Activated T-helper 1 cell treated with anti-CD3 and anti-CD28 coated beads, Interleukin-12 subunit alpha, Interleukin-12 subunit beta, Interleukin-2, Interleukin-4 antibody, amounts not matched to agents 30 ng/mL and 10 ng/mL and 1 ng/mL, durations not matched to agents 14 hours and 24 hours and 36 hours (primary cell): Measurements from ENCODE around the gene C1QTNF1. TPM values are rescaled to one million over a fixed set of nuclear protein-coding genes. Genes with fewer than 3 reads are reported as not detected.

Source experiments
- DNase-seq: peaks from one replicate; pipeline ENCODE4 v3.0.0; 2021; ENCODE audit warnings: low spot score
- H3K27ac Mint-ChIP-seq: one replicate; pipeline ENCODE4 v1.8.0; 2021; ENCODE audit warnings: mild to moderate bottlenecking, mixed read lengths
- H3K27me3 Mint-ChIP-seq: one replicate; pipeline ENCODE4 v1.8.0; 2022; ENCODE audit warnings: mild to moderate bottlenecking, moderate library complexity, mixed read lengths; ENCODE audit not compliant: insufficient read depth
- H3K36me3 Mint-ChIP-seq: one replicate; pipeline ENCODE4 v1.8.0; 2021; ENCODE audit warnings: low read depth, mixed read lengths
- H3K4me1 Mint-ChIP-seq: one replicate; pipeline ENCODE4 v1.8.0; 2021; ENCODE audit warnings: low read depth, mixed read lengths
- H3K4me3 Mint-ChIP-seq: one replicate; pipeline ENCODE4 v1.8.0; 2021; ENCODE audit warnings: mild to moderate bottlenecking, moderate library complexity, mixed read lengths
- H3K9me3 Mint-ChIP-seq: one replicate; pipeline ENCODE4 v1.8.0; 2021; ENCODE audit warnings: mixed read lengths
- intact Hi-C: fragments of 100-400 bp; cut with micrococcal nuclease; formaldehyde crosslinking; loops from one replicate; pipeline ENCODE4 v1.15.1; 2024
- total RNA-seq: library from RNA; stranded (reverse); gene quantifications from 2 replicates; pipeline ENCODE4 v1.2.3, GENCODE V29; 2022

The C1QTNF1 gene, protein sequence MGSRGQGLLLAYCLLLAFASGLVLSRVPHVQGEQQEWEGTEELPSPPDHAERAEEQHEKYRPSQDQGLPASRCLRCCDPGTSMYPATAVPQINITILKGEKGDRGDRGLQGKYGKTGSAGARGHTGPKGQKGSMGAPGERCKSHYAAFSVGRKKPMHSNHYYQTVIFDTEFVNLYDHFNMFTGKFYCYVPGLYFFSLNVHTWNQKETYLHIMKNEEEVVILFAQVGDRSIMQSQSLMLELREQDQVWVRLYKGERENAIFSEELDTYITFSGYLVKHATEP
- total RNA-seq = not detected in 2 replicates

DNA sequence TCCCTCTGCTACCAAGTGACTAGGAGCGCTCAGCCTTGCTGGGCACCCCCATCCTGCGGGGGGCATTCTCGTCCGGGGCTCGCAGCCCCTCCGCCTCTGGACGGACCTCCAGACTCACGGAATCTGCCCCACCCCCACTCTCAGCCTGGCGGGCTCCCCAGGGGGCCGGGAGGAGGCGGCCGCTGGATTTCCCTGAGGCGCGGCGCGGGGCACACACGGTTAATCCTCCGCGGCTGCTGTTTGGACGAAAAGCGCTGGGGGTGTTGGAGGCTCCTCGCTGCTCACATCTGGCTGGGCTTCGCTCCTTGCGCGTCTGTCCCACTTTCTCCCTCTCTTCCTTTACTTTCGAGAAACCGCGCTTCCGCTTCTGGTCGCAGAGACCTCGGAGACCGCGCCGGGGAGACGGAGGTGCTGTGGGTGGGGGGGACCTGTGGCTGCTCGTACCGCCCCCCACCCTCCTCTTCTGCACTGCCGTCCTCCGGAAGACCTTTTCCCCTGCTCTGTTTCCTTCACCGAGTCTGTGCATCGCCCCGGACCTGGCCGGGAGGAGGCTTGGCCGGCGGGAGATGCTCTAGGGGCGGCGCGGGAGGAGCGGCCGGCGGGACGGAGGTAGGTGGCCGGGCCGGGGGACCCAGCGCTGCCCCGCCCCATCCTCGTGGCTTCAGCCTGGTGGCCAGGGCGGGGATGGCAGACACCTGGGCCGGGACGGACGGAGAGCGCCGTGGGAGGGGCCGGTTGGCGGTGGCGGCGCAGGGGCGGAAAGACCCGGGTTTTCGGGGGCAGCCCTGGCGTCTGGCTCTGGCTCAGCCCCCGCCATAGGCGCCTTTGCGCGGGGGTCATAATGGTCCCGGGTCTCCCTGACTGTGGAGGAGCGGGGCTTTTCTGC, at the start of gene C1QTNF1:
Gene C1QTNF1, plus strand, starts transcription at position 284 of the 886 bp plus-strand sequence. CDS start 19,800 bp downstream, outside the sequence.
- intact Hi-C loops = no loop called here
- no peaks in the 10 kb centered on the region for H3K36me3 Mint-ChIP-seq
- no peaks in the 10 kb centered on the region for H3K9me3 Mint-ChIP-seq
- peaks cover 53% of the 10 kb centered on the region for H3K27me3 Mint-ChIP-seq
- H3K4me1 Mint-ChIP-seq = peaks cover 4% of the 10 kb centered on the region
- H3K4me3 Mint-ChIP-seq = peak within 1 kb of the TSS; percentile 81
- DNase-seq = no peak
- no peak within 1 kb of the TSS for H3K27ac Mint-ChIP-seq

DNA sequence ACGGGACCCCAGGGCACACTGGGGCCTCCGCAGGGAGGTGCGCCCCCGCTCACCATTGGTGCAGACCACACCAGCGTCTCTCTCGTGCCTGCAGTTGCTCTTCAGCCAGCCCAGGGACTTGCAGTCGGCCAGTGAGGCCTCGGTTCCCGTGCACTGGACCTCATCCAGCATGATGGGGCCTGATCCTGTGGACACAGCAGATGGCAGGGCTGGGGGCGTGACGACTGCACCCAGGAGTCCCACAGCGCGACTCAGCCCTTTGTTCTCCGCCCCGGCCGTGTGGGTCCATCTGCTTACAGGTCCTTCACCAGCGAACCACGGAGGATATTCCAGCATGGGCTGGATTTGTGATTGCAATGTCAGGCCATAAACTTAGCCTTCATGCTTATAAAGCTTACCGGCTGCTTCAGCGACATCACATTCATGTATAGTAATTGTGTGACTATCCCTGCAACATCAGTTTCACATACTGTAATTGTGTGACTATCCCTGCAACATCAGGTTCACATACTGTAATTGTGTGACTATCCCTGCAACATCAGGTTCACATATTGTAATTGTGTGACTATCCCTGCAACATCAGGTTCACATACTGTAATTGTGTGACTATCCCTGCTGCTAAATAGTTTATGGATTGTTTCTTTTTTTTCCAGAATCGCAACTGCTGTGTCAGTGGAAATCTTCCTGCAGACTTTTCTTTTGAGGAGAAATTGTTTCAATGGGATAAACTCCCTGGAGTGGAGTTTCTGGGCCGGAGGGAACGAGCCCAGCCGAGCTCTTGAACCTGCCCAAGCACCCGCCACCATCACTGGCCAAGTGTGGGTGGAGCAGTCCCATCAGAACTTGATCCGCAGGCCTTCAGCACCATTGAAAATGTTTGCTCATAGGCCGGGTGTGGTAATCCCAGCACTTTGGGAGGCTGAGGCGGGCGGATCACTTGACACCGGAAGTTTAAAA, 49.1 kb upstream of the C1QTNF1 start:
- no peak overlapping the region for H3K27ac Mint-ChIP-seq
- DNase-seq = no peak
- no peaks in the 10 kb centered on the region for H3K9me3 Mint-ChIP-seq
- peaks cover 2% of the 10 kb centered on the region for H3K27me3 Mint-ChIP-seq
- no peak overlapping the region for H3K4me3 Mint-ChIP-seq
- H3K4me1 Mint-ChIP-seq = peaks cover 18% of the 10 kb centered on the region
- H3K36me3 Mint-ChIP-seq = peaks cover 19% of the 10 kb centered on the region
- intact Hi-C loops = no loop called here

DNA sequence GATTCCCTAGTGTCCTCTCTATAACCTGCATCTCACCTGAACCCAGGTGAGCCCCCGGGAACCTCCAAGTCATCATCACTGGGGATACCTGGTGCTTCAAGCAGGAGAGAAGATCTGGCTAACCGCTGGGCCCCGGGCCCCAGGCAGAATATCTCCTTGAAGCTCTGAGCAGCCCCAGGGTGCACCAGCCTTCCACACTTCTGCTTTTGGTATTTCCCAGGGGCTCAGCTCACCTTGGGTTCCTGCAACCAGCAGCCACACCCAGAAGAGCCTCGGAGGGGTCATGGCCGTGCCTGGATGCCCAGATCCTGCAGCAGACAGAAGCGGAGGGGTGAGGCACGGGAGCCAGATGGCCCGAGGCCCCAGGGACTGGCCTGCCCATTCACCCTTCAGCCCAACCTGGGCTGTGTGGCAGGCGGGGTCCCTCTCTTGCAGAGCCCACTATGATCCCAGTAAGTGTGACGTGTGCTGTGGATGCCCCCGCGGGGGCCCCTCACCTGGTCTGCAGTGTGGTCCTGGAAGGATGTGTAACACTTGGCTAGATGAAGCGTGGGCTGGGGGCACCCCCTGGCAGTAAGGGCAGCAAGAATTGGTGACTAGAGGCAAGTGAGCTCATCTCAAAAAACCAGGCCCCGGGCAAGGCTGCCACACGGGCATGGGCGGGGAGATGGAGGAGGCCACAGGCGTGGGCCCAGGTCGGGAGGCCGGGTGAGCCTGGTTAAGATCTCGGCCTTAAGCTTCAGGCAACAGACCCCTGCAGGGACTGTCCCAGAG, 46.9 kb upstream of the C1QTNF1 start:
- Mint-ChIP-seq H3K9me3 (no peaks in the 10 kb centered on the region), H3K4me1 (peaks cover 10% of the 10 kb centered on the region), H3K27me3 (no peaks in the 10 kb centered on the region), H3K36me3 (peaks cover 13% of the 10 kb centered on the region), H3K27ac (peak overlapping the region; percentile 65), H3K4me3 (peak overlapping the region; percentile 74)
- DNase-seq = no peak
- intact Hi-C loops = no loop called here

DNA sequence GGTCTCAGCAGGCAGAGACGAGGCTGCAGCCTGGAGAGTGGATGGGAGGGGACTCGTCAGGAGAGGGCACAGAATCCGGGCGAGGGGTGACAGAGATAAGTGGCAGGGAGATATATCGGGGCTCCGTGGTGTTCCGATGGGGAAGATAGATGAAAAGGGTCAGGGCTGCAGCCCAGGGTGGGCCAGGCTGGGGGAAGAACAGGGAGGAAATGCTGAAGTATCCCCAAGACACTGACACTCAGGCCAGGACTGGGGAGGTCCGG, 46.4 kb upstream of the C1QTNF1 start:
- H3K9me3 Mint-ChIP-seq = no peaks in the 10 kb centered on the region
- peak overlapping the region; percentile 65 for H3K27ac Mint-ChIP-seq
- intact Hi-C loops = no loop called here
- peaks cover 10% of the 10 kb centered on the region for H3K4me1 Mint-ChIP-seq
- no peak for DNase-seq
- peak overlapping the region; percentile 74 for H3K4me3 Mint-ChIP-seq
- peaks cover 9% of the 10 kb centered on the region for H3K36me3 Mint-ChIP-seq
- no peaks in the 10 kb centered on the region for H3K27me3 Mint-ChIP-seq

DNA sequence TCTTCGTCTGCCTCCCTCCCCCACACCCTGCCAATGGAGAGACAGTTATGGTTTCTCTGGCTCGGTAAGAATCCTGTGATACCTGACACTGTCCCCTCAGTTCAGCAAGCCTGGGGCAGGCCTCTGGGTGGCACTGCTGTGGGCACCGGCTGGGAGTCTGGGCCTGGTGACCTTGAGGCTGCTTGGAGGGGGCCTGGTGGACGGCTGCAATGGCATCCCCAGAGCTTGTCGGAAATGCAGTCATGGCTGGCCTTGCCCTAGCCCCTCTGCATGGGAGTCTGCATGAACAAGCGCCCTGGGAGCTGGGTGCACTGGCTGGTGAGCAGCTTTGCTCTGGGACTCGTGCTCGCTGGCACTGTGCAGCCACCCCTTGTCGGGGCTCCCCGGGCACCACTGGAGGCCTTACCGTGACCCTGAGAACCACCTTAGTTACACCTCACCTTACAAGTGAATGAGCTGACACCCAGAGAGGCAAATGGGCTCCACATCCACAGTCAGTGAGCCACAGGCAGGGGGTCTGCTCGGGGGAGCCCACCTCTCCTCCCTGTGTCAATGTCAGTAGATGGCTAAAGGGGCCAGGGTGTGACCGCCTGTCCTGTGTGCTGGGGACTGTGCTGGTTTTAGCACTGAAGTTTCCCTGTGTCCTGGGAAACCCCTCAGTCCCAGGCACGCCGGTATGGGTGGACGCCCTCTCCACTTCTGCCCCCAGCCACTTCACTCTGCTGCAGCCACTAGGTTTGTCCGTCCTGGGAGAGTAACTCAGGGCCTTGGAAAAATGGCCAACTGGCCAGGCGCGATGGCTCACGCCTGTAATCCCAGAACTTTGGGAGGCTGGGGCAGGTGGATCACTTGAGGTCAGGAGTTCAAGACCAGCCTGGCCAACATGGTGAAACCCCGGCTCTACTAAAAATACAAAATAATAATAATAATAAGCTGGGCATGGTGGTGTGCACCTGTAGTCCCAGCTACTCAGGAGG, 45.7 kb upstream of the C1QTNF1 start:
- H3K4me1 Mint-ChIP-seq = peaks cover 10% of the 10 kb centered on the region
- H3K4me3 Mint-ChIP-seq = peak overlapping the region; percentile 80
- no peaks in the 10 kb centered on the region for H3K9me3 Mint-ChIP-seq
- H3K27ac Mint-ChIP-seq = no peak overlapping the region
- DNase-seq = no peak
- H3K27me3 Mint-ChIP-seq = no peaks in the 10 kb centered on the region
- intact Hi-C loops = no loop called here
- H3K36me3 Mint-ChIP-seq = peaks cover 9% of the 10 kb centered on the region

DNA sequence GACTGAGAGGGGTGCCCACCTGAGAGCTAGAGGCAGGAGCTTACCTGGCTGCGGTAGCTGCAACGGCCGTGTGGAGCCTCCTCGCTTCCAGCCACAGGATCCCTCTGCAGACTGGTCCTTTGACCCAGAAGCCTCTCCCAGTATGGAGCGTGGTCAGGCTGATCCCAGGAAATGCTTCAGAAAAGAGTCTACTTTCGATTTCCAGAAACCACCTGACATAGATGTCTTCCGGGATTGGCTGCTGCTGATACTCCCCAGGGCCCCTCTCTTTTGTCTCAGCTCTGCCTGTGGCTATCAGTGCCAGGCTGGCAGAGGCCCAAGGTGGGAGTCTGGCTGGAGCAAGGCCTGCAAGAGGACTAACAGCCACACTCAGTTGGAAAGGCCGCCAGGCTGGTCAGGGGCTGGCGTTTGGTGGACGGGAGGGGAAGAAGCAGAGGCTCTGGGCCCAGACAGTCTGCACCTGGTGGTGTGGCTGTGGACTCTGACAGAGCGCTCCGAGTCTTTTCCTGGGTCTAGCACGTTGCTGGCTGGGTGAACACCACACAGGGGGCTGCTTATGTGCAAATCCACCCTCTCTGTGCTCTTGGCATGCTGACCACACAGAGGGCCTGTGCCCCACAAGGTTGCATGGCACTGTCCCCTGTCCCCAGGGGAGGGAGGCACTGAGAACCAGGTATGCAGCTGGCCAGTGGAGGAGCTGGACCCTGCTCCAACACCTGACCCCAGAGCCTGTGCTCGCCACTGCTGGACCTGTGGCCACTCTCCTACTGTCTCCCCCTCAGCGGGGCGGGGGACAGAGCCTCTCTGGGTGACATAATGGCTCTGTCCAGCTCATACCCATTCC, 44.0 kb upstream of the C1QTNF1 start, which contains the start of gene LGALS3BP:
Gene LGALS3BP, minus strand, starts transcription at position 144 of the 844 bp plus-strand sequence. CDS start 2,732 bp downstream, outside the sequence.
- Mint-ChIP-seq H3K4me1 (peaks cover 10% of the 10 kb centered on the region), H3K27me3 (no peaks in the 10 kb centered on the region), H3K9me3 (no peaks in the 10 kb centered on the region), H3K27ac (peak within 1 kb of the TSS; percentile 83), H3K4me3 (peak within 1 kb of the TSS; percentile 80), H3K36me3 (peaks cover 4% of the 10 kb centered on the region)
- DNase-seq = peak; percentile 34
- intact Hi-C loops = no loop called here

DNA sequence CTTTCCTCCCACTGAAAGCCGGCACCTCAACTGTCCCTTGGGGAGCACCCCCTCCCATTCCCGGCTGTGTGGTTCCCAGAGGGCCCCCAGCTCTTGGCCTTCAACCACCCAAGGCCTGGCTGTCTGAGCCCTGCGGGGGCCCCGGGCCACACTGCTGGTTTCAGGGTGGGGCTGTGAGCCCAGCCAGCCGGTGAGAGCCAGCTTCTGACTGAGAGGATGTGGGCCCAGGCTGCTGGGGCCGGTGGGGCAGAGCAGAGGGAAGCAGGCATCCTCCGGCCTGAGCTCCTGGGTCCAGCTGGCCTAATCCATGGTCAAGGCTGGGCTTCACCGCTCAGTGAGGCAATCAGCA, 43.4 kb upstream of the C1QTNF1 start:
- DNase-seq = no peak
- H3K4me3 Mint-ChIP-seq = peak overlapping the region; percentile 80
- intact Hi-C loops = no loop called here
- no peak overlapping the region for H3K27ac Mint-ChIP-seq
- peaks cover 3% of the 10 kb centered on the region for H3K36me3 Mint-ChIP-seq
- H3K27me3 Mint-ChIP-seq = no peaks in the 10 kb centered on the region
- no peaks in the 10 kb centered on the region for H3K9me3 Mint-ChIP-seq
- peaks cover 10% of the 10 kb centered on the region for H3K4me1 Mint-ChIP-seq

DNA sequence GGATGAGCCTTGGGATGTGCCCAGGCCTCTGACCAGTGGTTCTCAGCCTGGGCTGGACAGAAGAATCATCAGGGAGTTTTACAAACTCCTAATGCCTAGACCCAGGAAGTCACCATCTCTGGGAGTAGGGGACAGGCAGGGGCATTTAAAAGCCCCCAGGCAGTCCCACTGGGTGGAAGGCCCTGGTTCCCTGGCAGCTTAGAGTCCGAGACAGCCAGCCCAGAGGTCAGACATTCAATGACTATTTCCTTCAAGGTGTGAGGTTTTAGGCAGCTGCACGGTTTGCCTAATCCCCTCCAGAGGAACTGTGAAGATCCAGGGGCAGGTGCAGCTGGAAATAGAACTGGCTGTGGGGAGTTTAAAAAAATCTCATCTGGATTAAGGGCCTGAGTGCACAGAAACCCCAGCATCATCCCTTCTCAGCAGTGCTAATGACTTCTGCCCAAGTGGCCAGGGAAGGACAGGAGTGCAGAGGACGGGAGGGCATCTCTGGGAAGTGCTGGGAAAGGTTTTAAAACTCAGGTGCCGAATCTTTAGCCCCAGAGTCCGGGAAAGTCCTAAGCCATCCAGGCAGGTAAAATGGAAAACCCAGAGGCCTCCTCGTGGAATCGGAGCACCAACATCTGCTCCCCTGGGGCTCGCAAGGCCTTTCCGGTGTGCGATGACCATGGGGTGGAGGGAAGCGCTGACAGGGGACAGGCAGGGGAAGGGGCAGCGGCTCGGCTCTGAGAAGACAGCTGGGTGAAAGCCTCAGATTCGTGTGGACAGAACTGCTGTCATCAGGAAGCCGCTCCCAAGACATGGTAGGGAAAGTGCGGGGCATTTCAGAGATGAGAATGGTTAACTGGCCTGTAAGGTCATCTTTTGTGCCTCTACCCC, 42.7 kb upstream of the C1QTNF1 start:
- H3K4me3 Mint-ChIP-seq = no peak overlapping the region
- DNase-seq = no peak
- no peak overlapping the region for H3K27ac Mint-ChIP-seq
- H3K9me3 Mint-ChIP-seq = no peaks in the 10 kb centered on the region
- intact Hi-C loops = no loop called here
- no peaks in the 10 kb centered on the region for H3K27me3 Mint-ChIP-seq
- H3K36me3 Mint-ChIP-seq = peaks cover 3% of the 10 kb centered on the region
- H3K4me1 Mint-ChIP-seq = peaks cover 17% of the 10 kb centered on the region

DNA sequence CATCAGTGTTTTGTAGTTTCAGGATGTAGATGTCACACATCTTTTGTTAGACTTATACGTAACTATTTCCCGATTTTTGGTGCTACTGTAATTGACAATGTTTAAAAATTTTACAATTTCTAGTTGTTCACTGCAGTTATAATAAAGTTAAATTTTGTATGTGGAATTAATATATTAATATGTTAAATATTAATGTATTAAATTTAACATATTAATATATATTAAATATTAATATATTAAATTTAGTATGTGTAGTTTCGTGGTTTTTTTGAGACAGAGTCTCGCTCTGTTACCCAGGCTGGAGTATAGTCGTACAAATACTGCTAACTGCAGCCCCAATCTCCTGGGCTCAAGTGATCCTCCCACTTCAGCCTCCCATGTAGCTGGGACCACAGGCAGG, 38.6 kb upstream of the C1QTNF1 start:
- peaks cover 7% of the 10 kb centered on the region for H3K36me3 Mint-ChIP-seq
- H3K4me1 Mint-ChIP-seq = peaks cover 15% of the 10 kb centered on the region
- no peaks in the 10 kb centered on the region for H3K9me3 Mint-ChIP-seq
- H3K27ac Mint-ChIP-seq = no peak overlapping the region
- no peaks in the 10 kb centered on the region for H3K27me3 Mint-ChIP-seq
- intact Hi-C loops = no loop called here
- H3K4me3 Mint-ChIP-seq = no peak overlapping the region
- no peak for DNase-seq

DNA sequence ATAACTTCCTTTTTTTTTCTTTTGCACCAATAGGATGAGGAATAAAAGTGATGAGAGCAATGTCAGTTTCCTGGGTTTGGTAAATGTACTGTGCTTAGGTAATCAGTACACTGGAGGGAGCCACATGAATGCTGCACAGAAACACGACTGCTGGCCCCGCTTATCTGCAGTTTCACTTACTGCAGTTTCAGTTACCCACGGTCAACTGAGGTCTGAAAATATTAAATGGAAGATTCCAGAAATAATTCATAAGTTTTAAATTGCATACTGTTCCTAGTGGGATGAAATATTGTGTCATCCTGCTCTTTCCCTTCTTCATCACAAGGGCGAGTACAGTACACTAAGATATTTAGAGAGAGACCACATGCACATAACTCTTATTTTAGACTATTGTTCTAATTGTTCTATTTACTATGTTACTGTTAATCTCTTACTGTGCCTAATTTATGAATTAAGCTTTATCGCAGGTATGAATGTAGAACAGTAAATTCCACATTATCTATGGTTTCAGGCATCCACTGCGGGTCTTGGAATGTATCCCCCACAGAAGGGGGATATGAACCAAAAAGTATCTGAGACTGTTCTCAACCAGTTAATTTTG, 37.8 kb upstream of the C1QTNF1 start:
- intact Hi-C loops = no loop called here

More for the DNA sequence above, 37.8 kb upstream of the C1QTNF1 start:
- Mint-ChIP-seq H3K27ac (no peak overlapping the region), H3K4me1 (peaks cover 15% of the 10 kb centered on the region), H3K27me3 (no peaks in the 10 kb centered on the region), H3K4me3 (peak overlapping the region; percentile 46), H3K36me3 (peaks cover 11% of the 10 kb centered on the region), H3K9me3 (no peaks in the 10 kb centered on the region)
- no peak for DNase-seq
